HUES6 (cell line): ENCODE results near the gene CASP14.

Source experiments
- H3K27ac ChIP-seq: 2 replicates; pipeline ENCODE4 v1.7.0; 2013; ENCODE audit warnings: low read depth, mild to moderate bottlenecking, low read length, inconsistent platforms
- H3K27me3 ChIP-seq: 2 replicates; pipeline ENCODE4 v1.6.1; 2013; ENCODE audit warnings: low read length; ENCODE audit not compliant: control insufficient read depth, insufficient read depth
- H3K36me3 ChIP-seq: 2 replicates; pipeline ENCODE4 v1.6.1; 2013; ENCODE audit warnings: low read length; ENCODE audit not compliant: control insufficient read depth, insufficient read depth
- H3K4me1 ChIP-seq: 2 replicates; pipeline ENCODE4 v1.6.1; 2013; ENCODE audit warnings: low read length; ENCODE audit not compliant: control insufficient read depth, insufficient read depth
- H3K4me3 ChIP-seq: 2 replicates; pipeline ENCODE4 v1.5.1; 2013; ENCODE audit warnings: low read depth, low read length
- H3K9ac ChIP-seq: one replicate; pipeline ENCODE4 v1.6.1; 2013; ENCODE audit warnings: mild to moderate bottlenecking, low read length
- H3K9me3 ChIP-seq: 2 replicates; pipeline ENCODE4 v1.6.1; 2013; ENCODE audit warnings: low read depth, low read length; ENCODE audit not compliant: control insufficient read depth, insufficient read depth

The CASP14 gene

GRCh38 chr19:15099017-15099582 is 49.8 kb downstream of the CASP14 start:
- H3K27me3 ChIP-seq, result no peaks in the 10 kb centered on the region
- no peaks in the 10 kb centered on the region for H3K4me1 ChIP-seq
- no peak overlapping the region for H3K9ac ChIP-seq

DNA sequence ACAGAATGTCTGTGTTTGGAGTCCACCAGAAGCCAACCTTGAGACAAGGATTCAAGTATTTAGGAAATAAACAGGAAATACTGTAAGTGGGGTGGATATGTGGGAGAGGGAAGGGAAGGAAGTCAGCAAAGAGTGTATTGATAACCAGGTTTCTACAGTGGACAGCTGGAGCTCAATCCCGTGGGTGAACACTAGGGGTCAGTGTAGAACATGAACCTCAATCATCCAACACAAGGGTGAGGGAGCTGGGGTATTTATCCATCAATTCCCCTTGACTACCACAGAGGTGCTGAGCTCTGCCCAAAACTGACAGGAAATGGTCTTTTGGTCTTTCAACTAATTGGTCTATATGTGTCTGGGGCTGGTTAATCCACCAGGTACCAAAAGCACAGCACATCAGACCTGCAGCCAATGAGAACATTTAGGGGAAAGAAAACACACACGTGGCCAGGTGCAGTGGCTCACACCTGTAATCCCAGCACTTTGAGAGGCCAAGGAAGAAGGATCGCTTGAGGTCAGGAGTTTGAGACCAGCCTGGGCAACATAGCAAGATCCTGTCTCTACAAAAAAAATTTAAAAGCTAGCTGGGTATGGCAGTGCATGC is 52.3 kb downstream of the CASP14 start:
- H3K4me1 ChIP-seq, result no peaks in the 10 kb centered on the region
- no peaks in the 10 kb centered on the region for H3K36me3 ChIP-seq
- H3K27me3 ChIP-seq, result no peaks in the 10 kb centered on the region
- H3K4me3 ChIP-seq, result no peak overlapping the region
- H3K27ac ChIP-seq, result no peak overlapping the region
- peaks cover 15% of the 10 kb centered on the region for H3K9me3 ChIP-seq
- H3K9ac ChIP-seq, result no peak overlapping the region

More at GRCh38 chr19:15099017-15099582, 49.8 kb downstream of the CASP14 start:
- H3K4me3 ChIP-seq, result no peak overlapping the region
- peaks cover 7% of the 10 kb centered on the region; the same call in 1 of the 2 replicates for H3K9me3 ChIP-seq
- no peak overlapping the region for H3K27ac ChIP-seq
- H3K36me3 ChIP-seq, result no peaks in the 10 kb centered on the region

DNA sequence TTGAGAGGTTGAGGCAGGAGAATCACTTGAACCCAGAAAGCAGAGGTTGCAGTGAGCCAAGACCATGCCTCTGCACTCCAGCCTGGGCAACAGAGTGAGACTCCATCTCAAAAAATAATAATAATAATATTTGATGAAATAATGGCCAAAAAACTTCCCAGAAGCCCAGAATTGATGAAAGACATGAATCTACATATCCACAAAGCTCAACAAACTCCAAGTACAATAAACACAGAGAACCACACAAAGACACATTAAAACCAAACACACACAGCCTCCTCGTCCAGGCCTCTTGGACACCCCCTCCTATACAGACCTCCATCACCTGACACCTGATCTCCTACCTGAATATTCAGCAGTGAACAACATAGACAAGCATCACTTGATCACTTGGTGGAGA is 54.7 kb downstream of the CASP14 start:
- Histone ChIP-seq H3K27me3 (no peaks in the 10 kb centered on the region), H3K9ac (no peak overlapping the region), H3K36me3 (no peaks in the 10 kb centered on the region), H3K27ac (no peak overlapping the region), H3K4me1 (peaks cover 8% of the 10 kb centered on the region), H3K9me3 (peaks cover 15% of the 10 kb centered on the region), H3K4me3 (no peak overlapping the region)

- H3K9ac ChIP-seq, result no peak overlapping the region
- H3K9me3 ChIP-seq, result peaks cover 15% of the 10 kb centered on the region
Measured at GRCh38 chr19:15104411-15104810, 55.1 kb downstream of the CASP14 start.

DNA sequence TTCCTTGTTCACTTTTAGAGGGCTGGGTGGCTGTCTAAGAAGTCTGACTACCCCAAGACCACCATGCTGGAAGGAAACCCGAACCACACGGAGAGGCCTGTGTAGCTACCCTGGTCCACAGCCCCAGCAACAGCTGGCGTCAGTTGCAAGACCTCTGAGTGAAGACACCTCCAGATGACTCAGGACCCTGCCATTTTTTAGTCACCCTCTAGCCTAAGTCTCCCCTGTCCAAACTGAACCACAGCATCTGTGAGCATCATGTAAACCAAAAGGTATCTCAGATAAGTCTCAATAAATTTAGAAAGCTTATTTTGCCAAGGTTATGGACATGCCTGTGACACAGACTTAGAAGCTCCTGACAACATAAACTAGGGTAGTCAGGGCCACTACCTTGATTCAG is 55.8 kb downstream of the CASP14 start:
- H3K27me3 ChIP-seq, result no peaks in the 10 kb centered on the region
- no peak overlapping the region for H3K27ac ChIP-seq
- H3K36me3 ChIP-seq, result peaks cover 2% of the 10 kb centered on the region
- no peak overlapping the region for H3K4me3 ChIP-seq
- peaks cover 15% of the 10 kb centered on the region for H3K9me3 ChIP-seq
- peaks cover 8% of the 10 kb centered on the region for H3K4me1 ChIP-seq
- H3K9ac ChIP-seq, result no peak overlapping the region

More at GRCh38 chr19:15104411-15104810, 55.1 kb downstream of the CASP14 start:
- Histone ChIP-seq H3K4me3 (no peak overlapping the region), H3K27me3 (no peaks in the 10 kb centered on the region), H3K36me3 (no peaks in the 10 kb centered on the region; the same call in none of the 2 replicates), H3K4me1 (peaks cover 8% of the 10 kb centered on the region), H3K27ac (no peak overlapping the region)

DNA sequence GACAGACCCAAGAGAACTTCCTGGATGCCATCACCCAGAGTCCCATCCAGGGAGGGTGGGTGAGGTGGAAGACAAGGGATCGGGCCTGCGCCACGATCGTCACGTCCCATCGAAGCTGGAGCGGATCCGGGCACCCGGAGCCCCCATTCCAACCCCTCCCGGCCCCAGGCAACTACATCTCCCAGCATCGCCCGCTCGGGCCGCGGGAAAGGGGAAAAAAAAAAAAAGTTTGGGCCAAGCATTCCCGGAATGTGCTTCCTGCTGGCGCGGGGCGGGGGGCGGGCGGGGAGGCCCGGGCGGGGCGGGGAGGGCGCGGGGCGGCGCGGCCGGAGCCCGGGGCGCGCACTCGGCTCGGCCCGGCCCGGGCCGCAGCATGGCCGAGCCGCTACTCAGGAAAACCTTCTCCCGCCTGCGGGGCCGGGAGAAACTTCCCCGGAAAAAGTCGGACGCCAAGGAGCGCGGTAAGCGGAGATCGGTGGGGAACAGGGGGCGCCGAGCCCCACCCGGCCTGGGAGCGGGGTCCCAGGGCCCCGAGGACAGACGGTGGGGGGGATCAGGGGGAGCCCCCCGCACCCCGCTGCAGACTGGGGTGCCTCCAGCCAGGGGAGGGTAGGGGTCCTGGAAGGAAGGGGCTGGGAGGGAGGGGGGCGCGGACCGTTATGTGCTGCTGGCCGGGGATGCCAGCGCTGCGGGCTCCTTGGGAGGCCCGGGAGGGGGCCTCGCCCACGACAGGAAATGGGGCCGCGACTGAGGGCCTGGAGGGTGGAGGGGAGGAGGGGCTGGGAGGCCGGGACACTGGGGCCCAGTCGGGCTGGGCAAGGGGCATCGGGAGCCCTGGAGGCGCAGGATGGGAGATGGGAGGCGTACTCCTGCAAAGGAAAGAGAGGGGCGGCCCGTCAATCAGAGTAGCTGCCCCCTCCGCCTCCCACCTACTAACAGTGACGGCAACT is 58.1 kb downstream of the CASP14 start, which contains the start of gene SYDE1:
Gene SYDE1 (plus strand): TSS at position 341 of the 950 bp plus-strand sequence. CDS start 33 bp downstream, at position 374.
- Histone ChIP-seq H3K27ac (peak within 1 kb of the TSS; percentile 92; the same call in 1 of the 2 replicates), H3K36me3 (peaks cover 25% of the 10 kb centered on the region), H3K9ac (peak within 1 kb of the TSS; percentile 92), H3K9me3 (peaks cover 15% of the 10 kb centered on the region), H3K4me3 (peak within 1 kb of the TSS; percentile 74), H3K27me3 (no peaks in the 10 kb centered on the region), H3K4me1 (peaks cover 8% of the 10 kb centered on the region)
